ENCODE data around the gene ABCB11.

DNA sequence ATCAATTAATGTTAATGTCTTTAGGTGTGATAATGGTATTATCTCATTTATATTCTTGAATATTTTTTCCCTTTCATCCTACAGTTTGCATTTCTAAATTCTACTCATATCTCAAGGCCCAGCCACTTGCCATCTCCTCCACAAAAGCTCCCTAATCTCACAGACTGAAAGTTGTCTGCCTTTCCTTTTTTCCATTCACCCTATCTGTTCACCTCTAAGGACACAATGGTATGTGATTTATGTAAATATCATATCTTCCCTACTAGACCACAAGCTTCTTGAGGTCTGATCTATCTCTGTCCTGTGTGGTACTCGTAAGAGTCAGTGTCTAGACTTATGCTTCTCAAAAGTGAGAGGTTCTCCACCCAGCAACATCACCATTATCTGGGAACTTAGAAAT is 137.0 kb downstream of the ABCB11 start:
- TF ChIP-seq, protein P1, sequence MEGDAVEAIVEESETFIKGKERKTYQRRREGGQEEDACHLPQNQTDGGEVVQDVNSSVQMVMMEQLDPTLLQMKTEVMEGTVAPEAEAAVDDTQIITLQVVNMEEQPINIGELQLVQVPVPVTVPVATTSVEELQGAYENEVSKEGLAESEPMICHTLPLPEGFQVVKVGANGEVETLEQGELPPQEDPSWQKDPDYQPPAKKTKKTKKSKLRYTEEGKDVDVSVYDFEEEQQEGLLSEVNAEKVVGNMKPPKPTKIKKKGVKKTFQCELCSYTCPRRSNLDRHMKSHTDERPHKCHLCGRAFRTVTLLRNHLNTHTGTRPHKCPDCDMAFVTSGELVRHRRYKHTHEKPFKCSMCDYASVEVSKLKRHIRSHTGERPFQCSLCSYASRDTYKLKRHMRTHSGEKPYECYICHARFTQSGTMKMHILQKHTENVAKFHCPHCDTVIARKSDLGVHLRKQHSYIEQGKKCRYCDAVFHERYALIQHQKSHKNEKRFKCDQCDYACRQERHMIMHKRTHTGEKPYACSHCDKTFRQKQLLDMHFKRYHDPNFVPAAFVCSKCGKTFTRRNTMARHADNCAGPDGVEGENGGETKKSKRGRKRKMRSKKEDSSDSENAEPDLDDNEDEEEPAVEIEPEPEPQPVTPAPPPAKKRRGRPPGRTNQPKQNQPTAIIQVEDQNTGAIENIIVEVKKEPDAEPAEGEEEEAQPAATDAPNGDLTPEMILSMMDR (IDR thresholded peaks at IDR 0.05) = no peak
- TF ChIP-seq EZH2 (IDR thresholded peaks at IDR 0.05; ENCODE audit: borderline replicate concordance, insufficient read depth, low read depth, low read length, poor library complexity, severe bottlenecking) = no peak
